HG03565 (cell line): Measurements from ENCODE around the gene LSS.

Source experiments
- ATAC-seq: cut with Tn5 transposase; IDR thresholded peaks from one replicate; pipeline ENCODE4 v1.9.1; 2021; ENCODE audit warnings: mild to moderate bottlenecking, moderate library complexity; ENCODE audit not compliant: unreplicated experiment

Gene LSS

GRCh38 chr21:46219591-46220239 lies 8.9 kb downstream of the LSS start:
- no peak for ATAC-seq

- no peak for ATAC-seq
These were observed 9.5 kb downstream of the LSS start for GRCh38 chr21:46218906-46219590.

- ATAC-seq, result no peak
These were observed 10.9 kb downstream of the LSS start for GRCh38 chr21:46217511-46218196.

GRCh38 chr21:46216132-46216747 lies 12.3 kb downstream of the LSS start:
- no peak for ATAC-seq

GRCh38 chr21:46215436-46216131 lies 13.0 kb downstream of the LSS start:
- ATAC-seq, result no peak

- no peak for ATAC-seq
These were observed 13.9 kb downstream of the LSS start for GRCh38 chr21:46214478-46215340.

GRCh38 chr21:46213620-46214286 lies 14.8 kb downstream of the LSS start:
- no peak for ATAC-seq

GRCh38 chr21:46212721-46213484 lies 15.7 kb downstream of the LSS start:
- no peak for ATAC-seq

GRCh38 chr21:46211786-46212720 lies 16.5 kb downstream of the LSS start:
- no peak for ATAC-seq

GRCh38 chr21:46211376-46211775 lies 17.2 kb downstream of the LSS start:
- no peak for ATAC-seq

GRCh38 chr21:46210378-46211136 lies 18.0 kb downstream of the LSS start:
- no peak for ATAC-seq

- no peak for ATAC-seq
These were observed 19.5 kb downstream of the LSS start for GRCh38 chr21:46208761-46209721.

- ATAC-seq, result no peak
These were observed 20.5 kb downstream of the LSS start for GRCh38 chr21:46207920-46208591.

- ATAC-seq, result no peak
These were observed 21.3 kb downstream of the LSS start for GRCh38 chr21:46207006-46207919.
